Measurements from ENCODE around the gene SOX12.
"Not testable (repeated sequence)": the region's sequence is repeated elsewhere in the genome, so short reads cannot be mapped to it uniquely, and the experiment has no call there.

SOX12 gene

GRCh38 chr20:328975-329695 is 3.8 kb downstream of the SOX12 start:
- no peak for TF ChIP-seq ZNF274 (IDR thresholded peaks at IDR 0.05; ENCODE audit: low read depth, low read length)
- H3K4me3 ChIP-seq (ENCODE audit: low read length) = no peak overlapping the region

DNA sequence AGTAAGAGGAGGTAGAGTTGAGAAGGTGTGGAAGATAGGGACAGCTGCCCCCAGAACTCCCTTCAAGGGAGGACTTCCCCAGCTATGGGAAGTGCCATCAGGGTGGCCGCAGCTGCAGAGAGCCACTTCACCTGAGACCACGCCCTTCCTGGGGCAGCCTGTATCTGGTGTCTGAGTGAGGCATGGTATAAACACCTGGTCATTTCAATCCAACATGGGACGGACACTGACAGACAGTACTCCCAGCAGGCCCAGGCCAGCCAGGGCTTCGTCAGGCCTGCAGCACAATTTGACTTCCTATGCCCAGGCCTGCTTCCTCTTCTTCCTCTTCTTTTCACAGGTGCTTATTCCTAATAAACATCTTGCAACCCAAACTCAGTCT is 4.5 kb downstream of the SOX12 start:
- no peak for TF ChIP-seq ZNF274 (IDR thresholded peaks at IDR 0.05; ENCODE audit: low read depth, low read length)
- no peak overlapping the region for H3K4me3 ChIP-seq (ENCODE audit: low read length)

GRCh38 chr20:330233-331149 is 5.1 kb downstream of the SOX12 start:
- H3K4me3 ChIP-seq (ENCODE audit: low read length) = no peak overlapping the region
- TF ChIP-seq ZNF274 (IDR thresholded peaks at IDR 0.05; ENCODE audit: low read depth, low read length) = no peak

GRCh38 chr20:334578-334977 is 9.2 kb downstream of the SOX12 start:
- TF ChIP-seq ZNF274 (IDR thresholded peaks at IDR 0.05; ENCODE audit: low read depth, low read length) = no peak
- no peak overlapping the region for H3K4me3 ChIP-seq (ENCODE audit: low read length)

DNA sequence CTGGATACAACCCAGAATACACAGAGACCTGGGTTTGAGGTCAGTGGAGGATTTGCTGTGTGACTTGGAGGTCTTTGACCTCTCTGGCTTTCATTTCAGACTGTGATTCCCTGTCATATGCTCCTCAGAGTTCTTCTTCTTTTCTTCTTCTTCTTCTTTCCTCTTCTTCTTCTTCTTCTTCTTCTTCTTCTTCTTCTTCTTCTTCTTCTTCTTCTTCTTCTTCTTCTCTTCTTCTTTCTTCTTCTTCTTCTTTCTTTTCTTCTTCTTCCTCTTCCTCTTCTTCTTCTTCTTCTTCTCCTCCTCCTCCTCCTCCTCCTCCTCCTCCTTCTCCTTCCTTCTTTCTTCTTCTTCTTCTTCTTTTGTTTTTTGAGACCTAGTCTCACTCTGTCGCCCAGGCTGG is 10.7 kb downstream of the SOX12 start:
- H3K4me3 ChIP-seq (ENCODE audit: low read length) = not testable (repeated sequence)

DNA sequence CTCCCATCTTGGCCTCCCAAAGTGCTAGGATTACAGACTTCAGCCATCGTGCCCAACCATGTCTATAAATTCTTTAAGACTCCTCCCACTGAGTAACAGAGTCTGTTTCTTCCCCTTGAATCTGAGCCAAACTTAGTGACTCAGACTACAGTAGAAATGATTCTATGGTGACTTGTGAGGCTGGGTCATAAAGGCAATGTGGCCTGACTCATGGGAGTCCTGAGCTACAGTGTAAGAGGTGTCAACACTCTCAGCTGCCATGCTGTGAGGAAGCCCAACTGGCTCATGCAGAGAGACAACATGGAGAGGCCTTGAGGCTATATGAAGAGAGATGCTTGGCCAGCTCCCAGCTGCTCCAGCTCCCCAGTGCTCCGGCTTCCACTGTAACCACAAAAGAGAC is 16.3 kb downstream of the SOX12 start:
- no peak overlapping the region for H3K4me3 ChIP-seq (ENCODE audit: low read length)
- no peak for TF ChIP-seq ZNF274 (IDR thresholded peaks at IDR 0.05; ENCODE audit: low read depth, low read length)

DNA sequence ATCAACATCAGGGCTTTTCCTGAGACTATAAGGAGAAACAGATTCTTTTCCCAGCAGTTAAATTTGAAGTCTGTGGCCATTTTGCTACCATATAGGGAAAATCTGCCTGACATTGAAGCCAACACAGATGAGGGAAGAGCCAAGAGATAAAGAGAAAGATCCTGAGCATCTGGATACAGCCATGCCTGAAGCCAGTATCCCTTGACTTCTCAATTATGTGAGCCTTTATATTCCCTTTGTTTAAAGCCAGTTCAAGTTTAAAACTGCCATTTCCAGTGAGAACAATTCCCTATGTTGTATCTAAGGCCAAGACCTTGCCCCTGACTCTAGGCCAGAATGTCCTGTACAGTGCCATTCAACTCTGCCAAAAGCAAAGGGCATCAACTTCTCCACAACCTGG is 17.8 kb downstream of the SOX12 start:
- H3K4me3 ChIP-seq (ENCODE audit: low read length) = no peak overlapping the region
- TF ChIP-seq ZNF274 (IDR thresholded peaks at IDR 0.05; ENCODE audit: low read depth, low read length) = no peak

DNA sequence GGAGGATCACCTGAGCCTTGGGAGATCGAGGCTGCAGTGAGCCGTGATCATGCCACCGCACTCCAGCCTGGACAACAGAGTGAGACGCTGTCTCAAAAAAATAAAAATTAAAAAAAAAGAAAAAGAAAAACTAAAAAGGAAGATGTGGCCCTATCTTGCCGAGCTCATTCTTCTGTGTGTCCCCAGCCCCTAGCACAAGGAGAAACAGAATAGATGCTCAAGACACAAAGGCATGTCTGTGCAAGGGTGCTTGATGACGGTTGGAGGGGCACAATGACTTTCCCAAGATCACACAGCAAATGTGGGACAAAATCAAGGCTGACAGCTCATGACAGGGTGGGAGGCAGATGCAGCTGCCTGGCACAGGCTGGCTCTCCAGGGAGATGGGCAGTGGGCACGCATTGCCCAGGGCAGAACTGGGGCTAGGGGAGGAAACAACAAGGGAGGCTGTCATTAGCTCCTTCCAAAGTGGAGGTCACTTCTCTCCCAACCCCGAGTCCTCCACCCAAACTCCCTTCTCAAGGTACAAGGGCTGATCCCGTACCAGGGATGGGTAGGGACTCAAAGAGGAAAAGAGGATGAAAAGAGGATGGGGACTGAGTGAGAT is 20.8 kb downstream of the SOX12 start:
- peak overlapping the region; percentile 79 for H3K4me3 ChIP-seq (ENCODE audit: low read length)
- no peak for TF ChIP-seq ZNF274 (IDR thresholded peaks at IDR 0.05; ENCODE audit: low read depth, low read length)

GRCh38 chr20:346640-347316 is 21.4 kb downstream of the SOX12 start, which contains the start of gene NRSN2:
Gene NRSN2, plus strand, starts transcription at chr20:347111. Its CDS starts 2,533 bp downstream, at chr20:349644.
- peak within 1 kb of the TSS; percentile 79 for H3K4me3 ChIP-seq (ENCODE audit: low read length)
- TF ChIP-seq ZNF274 (IDR thresholded peaks at IDR 0.05; ENCODE audit: low read depth, low read length) = no peak

DNA sequence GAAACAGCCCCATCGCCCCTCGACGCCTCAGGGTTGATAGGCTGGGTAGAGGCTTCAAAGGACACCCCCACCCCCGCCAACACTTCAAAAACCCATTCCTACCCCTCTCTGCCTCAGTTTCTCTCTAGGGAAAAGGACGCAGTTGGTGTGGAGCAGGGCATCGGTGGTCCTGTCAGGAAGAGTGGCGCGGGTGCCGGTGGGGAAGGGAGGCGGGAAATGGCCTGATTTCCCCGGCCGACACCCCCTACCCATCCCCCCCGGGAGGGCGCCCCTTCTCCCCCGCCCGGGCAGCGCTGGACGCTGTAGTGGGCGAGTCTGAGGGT is 21.9 kb downstream of the SOX12 start:
- no peak for TF ChIP-seq ZNF274 (IDR thresholded peaks at IDR 0.05; ENCODE audit: low read depth, low read length)
- peak overlapping the region; percentile 79 for H3K4me3 ChIP-seq (ENCODE audit: low read length)

GRCh38 chr20:347640-348484 is 22.5 kb downstream of the SOX12 start:
- H3K4me3 ChIP-seq (ENCODE audit: low read length) = peak overlapping the region; percentile 79
- TF ChIP-seq ZNF274 (IDR thresholded peaks at IDR 0.05; ENCODE audit: low read depth, low read length) = no peak

DNA sequence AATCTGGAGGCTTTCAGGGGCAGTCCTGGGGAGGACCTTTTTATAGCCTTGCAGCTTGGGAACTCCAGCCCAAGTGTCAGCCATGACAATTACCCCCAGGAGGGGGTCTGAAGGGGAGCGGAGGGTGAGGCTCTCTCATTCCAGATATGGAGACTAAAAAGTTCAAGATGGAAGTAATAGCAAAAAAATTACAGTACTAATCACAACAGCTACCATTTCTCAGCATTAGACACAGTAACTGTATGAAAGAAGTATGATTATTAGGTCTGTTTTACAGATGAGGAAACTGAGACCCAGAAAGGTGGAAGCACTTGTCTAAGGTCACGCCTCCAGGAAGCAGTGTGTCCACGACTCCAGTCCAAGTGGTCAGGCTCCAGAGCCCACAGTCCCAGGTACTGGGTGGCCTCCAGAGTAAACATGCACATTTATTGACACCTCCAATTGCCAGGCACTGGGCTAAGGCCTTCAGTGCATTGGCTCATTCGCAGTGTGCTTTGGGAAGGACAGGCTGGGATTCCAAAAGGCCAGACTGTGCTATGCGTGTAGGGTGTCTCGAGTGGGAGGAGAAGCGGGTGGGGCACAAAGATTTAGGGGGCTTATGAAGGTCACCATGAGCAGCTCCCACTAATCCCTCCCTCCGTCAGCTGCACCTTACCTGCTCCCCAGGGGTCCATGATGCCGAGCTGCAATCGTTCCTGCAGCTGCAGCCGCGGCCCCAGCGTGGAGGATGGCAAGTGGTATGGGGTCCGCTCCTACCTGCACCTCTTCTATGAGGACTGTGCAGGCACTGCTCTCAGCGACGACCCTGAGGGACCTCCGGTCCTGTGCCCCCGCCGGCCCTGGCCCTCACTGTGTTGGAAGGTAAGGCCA is 23.9 kb downstream of the SOX12 start:
- no peak overlapping the region for H3K4me3 ChIP-seq (ENCODE audit: low read length)
- no peak for TF ChIP-seq ZNF274 (IDR thresholded peaks at IDR 0.05; ENCODE audit: low read depth, low read length)

- no peak for TF ChIP-seq ZNF274 (IDR thresholded peaks at IDR 0.05; ENCODE audit: low read depth, low read length)
- H3K4me3 ChIP-seq (ENCODE audit: low read length) = no peak overlapping the region
These were observed 27.8 kb downstream of the SOX12 start for GRCh38 chr20:353166-353565.
